GM12878 (cell line): ENCODE data around the gene PMAIP1. TPM values are rescaled to one million over a fixed set of nuclear protein-coding genes. Genes with fewer than 3 reads are reported as not detected.
A peak's percentile ranks its signal among the peaks of the same experiment; 100 is the strongest.

ENCODE experiments used
- BCL11A ChIP-seq: IDR thresholded peaks from 2 replicates; pipeline ENCODE4 v1.6.1; 2011; ENCODE audit warnings: low read depth, low read length
- BMI1 ChIP-seq: fragments of 450-650 bp; IDR thresholded peaks from 2 replicates; pipeline ENCODE4 v1.6.1; 2016; ENCODE audit warnings: mild to moderate bottlenecking, moderate library complexity, borderline replicate concordance
- CEBPB ChIP-seq, 2 experiments: fragments of 150-350 bp in 1 of 2; IDR thresholded peaks; 2 replicates each; pipeline ENCODE4 v1.6.1; 2012 to 2014; ENCODE audit warnings: low read depth in 2 of 2, low read length in 2 of 2, borderline replicate concordance in 1 of 2, inconsistent platforms in 1 of 2
- EGR1 ChIP-seq, 2 experiments: IDR thresholded peaks; 1 replicate in 1 of 2; 2 replicates in 1 of 2; pipeline ENCODE4 v1.6.1; 2011 to 2012; ENCODE audit warnings: low read depth in 2 of 2, low read length in 2 of 2, borderline replicate concordance in 1 of 2, mild to moderate bottlenecking in 1 of 2, moderate library complexity in 1 of 2
- EP300 ChIP-seq, 2 experiments: fragments of 150-350 bp in 1 of 2; IDR thresholded peaks; 2 replicates each; pipeline ENCODE4 v1.6.1; 2011 to 2012; ENCODE audit warnings: low read depth in 2 of 2, low read length in 2 of 2, borderline replicate concordance in 1 of 2, improper control_type of control experiment in 1 of 2, inconsistent platforms in 1 of 2; ENCODE audit not compliant: control insufficient read depth in 1 of 2
- JUND ChIP-seq: IDR thresholded peaks from 2 replicates; pipeline ENCODE4 v1.6.1; 2012; ENCODE audit warnings: low read depth, mild to moderate bottlenecking, low read length, improper control_type of control experiment, moderate library complexity
- KLF5 ChIP-seq: fragments of 450-650 bp; IDR thresholded peaks from 2 replicates; pipeline ENCODE4 v1.6.1; 2014; ENCODE audit warnings: mild to moderate bottlenecking; ENCODE audit not compliant: partially characterized antibody
- SIX5 ChIP-seq: IDR thresholded peaks from 2 replicates; pipeline ENCODE4 v1.6.1; 2011; ENCODE audit warnings: mild to moderate bottlenecking, low read depth, low read length, moderate library complexity; ENCODE audit not compliant: severe bottlenecking
- SMC3 ChIP-seq: IDR thresholded peaks from 2 replicates; pipeline ENCODE4 v1.6.1; 2011; ENCODE audit warnings: low read length, improper control_type of control experiment, borderline replicate concordance
- TBL1XR1 ChIP-seq: IDR thresholded peaks from 2 replicates; pipeline ENCODE4 v1.6.1; 2012; ENCODE audit warnings: low read depth, low read length, improper control_type of control experiment
- ZNF24 ChIP-seq: fragments of 450-650 bp; IDR thresholded peaks from 2 replicates; pipeline ENCODE4 v1.6.1; 2017; ENCODE audit warnings: antibody characterized with exemption, mild to moderate bottlenecking
- polyA plus RNA-seq, 11 experiments: library from polyadenylated mRNA; depleted of rRNA in 4 of 11; unstranded in 6 of 11; stranded (reverse) in 5 of 11; fragments of >200 nt; fragmentation: Nextera tagmentation in 4 of 11; fragmentation: Illumina TruSeq in 1 of 11; extraction: Ambion mirVana in 4 of 11; extraction: Trizol in 1 of 11; gene quantifications; 1 replicate in 1 of 11; 2 replicates in 10 of 11; pipeline versions ENCODE4 v1.2.1 to v1.2.3, GENCODE V29; 2011 to 2016; ENCODE audit warnings: inconsistent platforms in 2 of 11, missing spikeins in 2 of 11, low read depth in 1 of 11
- total RNA-seq, 4 experiments: library from RNA; depleted of rRNA in 3 of 4; stranded (reverse); fragments of >200 nt in 3 of 4; fragmentation: Illumina TruSeq in 1 of 4; extraction: Trizol in 1 of 4; gene quantifications; 2 replicates each; pipeline versions ENCODE4 v1.2.1 to v1.2.3, GENCODE V29; 2013 to 2021
- TF ChIP-seq, protein P1 (sequence below): IDR thresholded peaks from 2 replicates; pipeline ENCODE4 v1.6.1; 2011; ENCODE audit warnings: low read depth, mild to moderate bottlenecking, low read length, moderate library complexity, borderline replicate concordance; ENCODE audit errors: extremely low read depth
- TF ChIP-seq, protein P2 (sequence below): fragments of 450-650 bp; IDR thresholded peaks from 2 replicates; pipeline ENCODE4 v1.6.1; 2017; ENCODE audit warnings: mild to moderate bottlenecking, moderate library complexity
- TF ChIP-seq, protein P3 (sequence below): fragments of 450-650 bp; formaldehyde crosslinking; IDR thresholded peaks from 2 replicates; pipeline ENCODE4 v1.5.0; 2022; ENCODE audit warnings: mild to moderate bottlenecking, missing genetic modification characterization
- TF ChIP-seq, protein P4 (sequence below): IDR thresholded peaks from 2 replicates; pipeline ENCODE4 v1.6.1; 2012; ENCODE audit warnings: low read depth, low read length, improper control_type of control experiment
- TF ChIP-seq, protein P5 (sequence below): IDR thresholded peaks from 2 replicates; pipeline ENCODE4 v1.6.1; 2011; ENCODE audit warnings: borderline replicate concordance, low read depth, mild to moderate bottlenecking, moderate library complexity, low read length; ENCODE audit not compliant: insufficient read depth, poor library complexity, severe bottlenecking
- TF ChIP-seq, protein P6 (sequence below), 3 experiments: IDR thresholded peaks in 2 of 3; conservative IDR thresholded peaks in 1 of 3; 2 replicates each; pipeline ENCODE4 v1.5.1; 2011; ENCODE audit warnings: low read depth in 3 of 3, low read length in 3 of 3, mild to moderate bottlenecking in 3 of 3, control low read depth in 2 of 3, moderate library complexity in 2 of 3, inconsistent platforms in 1 of 3, mixed read lengths in 1 of 3; ENCODE audit not compliant: control insufficient read depth in 2 of 3, insufficient read depth in 1 of 3; ENCODE audit errors: extremely low read depth in 1 of 3

PMAIP1 gene
- total and polyA plus RNA-seq, 10 of the 15 experiments (the other 5 are each of a cell fraction or from before 2014, with no cell fraction given): 74.0 to 219 (median 112) TPM

DNA sequence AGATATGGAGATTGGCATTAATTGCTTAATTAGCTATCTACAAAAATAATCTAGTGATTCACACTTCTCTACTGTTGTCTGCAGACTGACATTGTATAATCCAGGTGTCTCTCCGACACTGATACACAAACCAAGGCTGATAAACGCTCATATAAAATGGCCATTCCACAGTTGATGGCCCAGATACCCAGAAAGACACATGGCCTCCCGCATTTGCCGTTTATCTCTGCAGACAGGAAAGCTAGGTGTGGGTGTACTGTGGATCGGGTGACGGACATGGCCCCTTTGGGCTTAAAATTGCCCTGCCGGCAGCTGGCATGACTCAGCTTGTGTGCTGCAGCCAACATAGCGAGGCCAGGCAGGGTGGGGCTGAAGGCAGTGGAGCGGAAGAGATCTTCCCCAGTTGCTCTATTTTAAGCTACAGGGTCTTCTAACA is 18.5 kb downstream of the PMAIP1 start (continued):
- TF ChIP-seq ZNF24 (0 out of 2 replicates have a peak, but pooled peaks have one; percentile 4), KLF5 (no peak), BMI1 (no peak; the same call in 1 of the 2 replicates), BCL11A (peak; percentile 66), TBL1XR1 (no peak), EP300 (IDR thresholded peaks at IDR 0.05; ENCODE audit: borderline replicate concordance in 1 of 2, control insufficient read depth in 1 of 2, low read depth in 2 of 2, low read length in 2 of 2) (peak in 1 of 2 experiments; percentile 27; a peak in 1 of 4 replicates), CEBPB (IDR thresholded peaks at IDR 0.05; ENCODE audit: borderline replicate concordance in 1 of 2, low read depth in 2 of 2, low read length in 2 of 2) (no peak), EGR1 (IDR thresholded peaks at IDR 0.05; ENCODE audit: borderline replicate concordance in 1 of 2, low read depth in 2 of 2, low read length in 2 of 2) (peak in 1 of 2 experiments; percentile 49; a peak in 1 of 3 replicates), JUND (no peak), SIX5 (no peak), SMC3 (no peak)
- TF ChIP-seq, protein P1, sequence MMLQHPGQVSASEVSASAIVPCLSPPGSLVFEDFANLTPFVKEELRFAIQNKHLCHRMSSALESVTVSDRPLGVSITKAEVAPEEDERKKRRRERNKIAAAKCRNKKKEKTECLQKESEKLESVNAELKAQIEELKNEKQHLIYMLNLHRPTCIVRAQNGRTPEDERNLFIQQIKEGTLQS: no peak
- TF ChIP-seq, protein P2, sequence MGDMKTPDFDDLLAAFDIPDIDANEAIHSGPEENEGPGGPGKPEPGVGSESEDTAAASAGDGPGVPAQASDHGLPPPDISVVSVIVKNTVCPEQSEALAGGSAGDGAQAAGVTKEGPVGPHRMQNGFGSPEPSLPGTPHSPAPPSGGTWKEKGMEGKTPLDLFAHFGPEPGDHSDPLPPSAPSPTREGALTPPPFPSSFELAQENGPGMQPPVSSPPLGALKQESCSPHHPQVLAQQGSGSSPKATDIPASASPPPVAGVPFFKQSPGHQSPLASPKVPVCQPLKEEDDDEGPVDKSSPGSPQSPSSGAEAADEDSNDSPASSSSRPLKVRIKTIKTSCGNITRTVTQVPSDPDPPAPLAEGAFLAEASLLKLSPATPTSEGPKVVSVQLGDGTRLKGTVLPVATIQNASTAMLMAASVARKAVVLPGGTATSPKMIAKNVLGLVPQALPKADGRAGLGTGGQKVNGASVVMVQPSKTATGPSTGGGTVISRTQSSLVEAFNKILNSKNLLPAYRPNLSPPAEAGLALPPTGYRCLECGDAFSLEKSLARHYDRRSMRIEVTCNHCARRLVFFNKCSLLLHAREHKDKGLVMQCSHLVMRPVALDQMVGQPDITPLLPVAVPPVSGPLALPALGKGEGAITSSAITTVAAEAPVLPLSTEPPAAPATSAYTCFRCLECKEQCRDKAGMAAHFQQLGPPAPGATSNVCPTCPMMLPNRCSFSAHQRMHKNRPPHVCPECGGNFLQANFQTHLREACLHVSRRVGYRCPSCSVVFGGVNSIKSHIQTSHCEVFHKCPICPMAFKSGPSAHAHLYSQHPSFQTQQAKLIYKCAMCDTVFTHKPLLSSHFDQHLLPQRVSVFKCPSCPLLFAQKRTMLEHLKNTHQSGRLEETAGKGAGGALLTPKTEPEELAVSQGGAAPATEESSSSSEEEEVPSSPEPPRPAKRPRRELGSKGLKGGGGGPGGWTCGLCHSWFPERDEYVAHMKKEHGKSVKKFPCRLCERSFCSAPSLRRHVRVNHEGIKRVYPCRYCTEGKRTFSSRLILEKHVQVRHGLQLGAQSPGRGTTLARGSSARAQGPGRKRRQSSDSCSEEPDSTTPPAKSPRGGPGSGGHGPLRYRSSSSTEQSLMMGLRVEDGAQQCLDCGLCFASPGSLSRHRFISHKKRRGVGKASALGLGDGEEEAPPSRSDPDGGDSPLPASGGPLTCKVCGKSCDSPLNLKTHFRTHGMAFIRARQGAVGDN: peak; percentile 59
- TF ChIP-seq, protein P3, sequence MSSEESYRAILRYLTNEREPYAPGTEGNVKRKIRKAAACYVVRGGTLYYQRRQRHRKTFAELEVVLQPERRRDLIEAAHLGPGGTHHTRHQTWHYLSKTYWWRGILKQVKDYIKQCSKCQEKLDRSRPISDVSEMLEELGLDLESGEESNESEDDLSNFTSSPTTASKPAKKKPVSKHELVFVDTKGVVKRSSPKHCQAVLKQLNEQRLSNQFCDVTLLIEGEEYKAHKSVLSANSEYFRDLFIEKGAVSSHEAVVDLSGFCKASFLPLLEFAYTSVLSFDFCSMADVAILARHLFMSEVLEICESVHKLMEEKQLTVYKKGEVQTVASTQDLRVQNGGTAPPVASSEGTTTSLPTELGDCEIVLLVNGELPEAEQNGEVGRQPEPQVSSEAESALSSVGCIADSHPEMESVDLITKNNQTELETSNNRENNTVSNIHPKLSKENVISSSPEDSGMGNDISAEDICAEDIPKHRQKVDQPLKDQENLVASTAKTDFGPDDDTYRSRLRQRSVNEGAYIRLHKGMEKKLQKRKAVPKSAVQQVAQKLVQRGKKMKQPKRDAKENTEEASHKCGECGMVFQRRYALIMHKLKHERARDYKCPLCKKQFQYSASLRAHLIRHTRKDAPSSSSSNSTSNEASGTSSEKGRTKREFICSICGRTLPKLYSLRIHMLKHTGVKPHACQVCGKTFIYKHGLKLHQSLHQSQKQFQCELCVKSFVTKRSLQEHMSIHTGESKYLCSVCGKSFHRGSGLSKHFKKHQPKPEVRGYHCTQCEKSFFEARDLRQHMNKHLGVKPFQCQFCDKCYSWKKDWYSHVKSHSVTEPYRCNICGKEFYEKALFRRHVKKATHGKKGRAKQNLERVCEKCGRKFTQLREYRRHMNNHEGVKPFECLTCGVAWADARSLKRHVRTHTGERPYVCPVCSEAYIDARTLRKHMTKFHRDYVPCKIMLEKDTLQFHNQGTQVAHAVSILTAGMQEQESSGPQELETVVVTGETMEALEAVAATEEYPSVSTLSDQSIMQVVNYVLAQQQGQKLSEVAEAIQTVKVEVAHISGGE (CRISPR knock-in tag): no peak
- TF ChIP-seq, protein P4, sequence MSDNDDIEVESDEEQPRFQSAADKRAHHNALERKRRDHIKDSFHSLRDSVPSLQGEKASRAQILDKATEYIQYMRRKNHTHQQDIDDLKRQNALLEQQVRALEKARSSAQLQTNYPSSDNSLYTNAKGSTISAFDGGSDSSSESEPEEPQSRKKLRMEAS: peak; percentile 54; the same call in 1 of the 2 replicates
- TF ChIP-seq, protein P5, sequence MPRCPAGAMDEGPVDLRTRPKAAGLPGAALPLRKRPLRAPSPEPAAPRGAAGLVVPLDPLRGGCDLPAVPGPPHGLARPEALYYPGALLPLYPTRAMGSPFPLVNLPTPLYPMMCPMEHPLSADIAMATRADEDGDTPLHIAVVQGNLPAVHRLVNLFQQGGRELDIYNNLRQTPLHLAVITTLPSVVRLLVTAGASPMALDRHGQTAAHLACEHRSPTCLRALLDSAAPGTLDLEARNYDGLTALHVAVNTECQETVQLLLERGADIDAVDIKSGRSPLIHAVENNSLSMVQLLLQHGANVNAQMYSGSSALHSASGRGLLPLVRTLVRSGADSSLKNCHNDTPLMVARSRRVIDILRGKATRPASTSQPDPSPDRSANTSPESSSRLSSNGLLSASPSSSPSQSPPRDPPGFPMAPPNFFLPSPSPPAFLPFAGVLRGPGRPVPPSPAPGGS: peak; percentile 44
- TF ChIP-seq, protein P6, sequence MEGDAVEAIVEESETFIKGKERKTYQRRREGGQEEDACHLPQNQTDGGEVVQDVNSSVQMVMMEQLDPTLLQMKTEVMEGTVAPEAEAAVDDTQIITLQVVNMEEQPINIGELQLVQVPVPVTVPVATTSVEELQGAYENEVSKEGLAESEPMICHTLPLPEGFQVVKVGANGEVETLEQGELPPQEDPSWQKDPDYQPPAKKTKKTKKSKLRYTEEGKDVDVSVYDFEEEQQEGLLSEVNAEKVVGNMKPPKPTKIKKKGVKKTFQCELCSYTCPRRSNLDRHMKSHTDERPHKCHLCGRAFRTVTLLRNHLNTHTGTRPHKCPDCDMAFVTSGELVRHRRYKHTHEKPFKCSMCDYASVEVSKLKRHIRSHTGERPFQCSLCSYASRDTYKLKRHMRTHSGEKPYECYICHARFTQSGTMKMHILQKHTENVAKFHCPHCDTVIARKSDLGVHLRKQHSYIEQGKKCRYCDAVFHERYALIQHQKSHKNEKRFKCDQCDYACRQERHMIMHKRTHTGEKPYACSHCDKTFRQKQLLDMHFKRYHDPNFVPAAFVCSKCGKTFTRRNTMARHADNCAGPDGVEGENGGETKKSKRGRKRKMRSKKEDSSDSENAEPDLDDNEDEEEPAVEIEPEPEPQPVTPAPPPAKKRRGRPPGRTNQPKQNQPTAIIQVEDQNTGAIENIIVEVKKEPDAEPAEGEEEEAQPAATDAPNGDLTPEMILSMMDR (IDR thresholded peaks at IDR 0.05 in 2 of 3, conservative IDR thresholded peaks at IDR 0.05 in 1 of 3; ENCODE audit: control insufficient read depth in 2 of 3, extremely low read depth in 1 of 3, insufficient read depth in 1 of 3, low read depth in 3 of 3, low read length in 3 of 3): no peak
